Measurements from ENCODE around the gene DOCK8.

DOCK8 gene

GRCh38 chr9:237141-237857 is 22.6 kb downstream of the DOCK8 start:
- Histone ChIP-seq H2AFZ (ENCODE audit: low read depth, low read length) (no peak overlapping the region), H3K4me1 (ENCODE audit: insufficient read depth, low read length) (no peaks in the 10 kb centered on the region), H3K36me3 (ENCODE audit: insufficient read depth, low read length) (no peaks in the 10 kb centered on the region), H3K4me3 (ENCODE audit: low read length) (no peak overlapping the region), H3K9me3 (ENCODE audit: low read length) (no peaks in the 10 kb centered on the region), H3K27me3 (ENCODE audit: insufficient read depth, low read length) (peaks cover 3% of the 10 kb centered on the region)

GRCh38 chr9:237858-238345 is 23.2 kb downstream of the DOCK8 start:
- no peak overlapping the region for H3K4me3 ChIP-seq (ENCODE audit: low read length)
- peaks cover 3% of the 10 kb centered on the region for H3K27me3 ChIP-seq (ENCODE audit: insufficient read depth, low read length)
- no peak overlapping the region for H2AFZ ChIP-seq (ENCODE audit: low read depth, low read length)
- no peaks in the 10 kb centered on the region for H3K4me1 ChIP-seq (ENCODE audit: insufficient read depth, low read length)
- H3K36me3 ChIP-seq (ENCODE audit: insufficient read depth, low read length), result no peaks in the 10 kb centered on the region
- H3K9me3 ChIP-seq (ENCODE audit: low read length), result no peaks in the 10 kb centered on the region

GRCh38 chr9:242461-243080 is 27.9 kb downstream of the DOCK8 start:
- Histone ChIP-seq H3K4me3 (ENCODE audit: low read length) (no peak overlapping the region), H3K27me3 (ENCODE audit: insufficient read depth, low read length) (peaks cover 3% of the 10 kb centered on the region), H3K4me1 (ENCODE audit: insufficient read depth, low read length) (no peaks in the 10 kb centered on the region), H3K9me3 (ENCODE audit: low read length) (no peaks in the 10 kb centered on the region), H2AFZ (ENCODE audit: low read depth, low read length) (no peak overlapping the region), H3K36me3 (ENCODE audit: insufficient read depth, low read length) (no peaks in the 10 kb centered on the region)

DNA sequence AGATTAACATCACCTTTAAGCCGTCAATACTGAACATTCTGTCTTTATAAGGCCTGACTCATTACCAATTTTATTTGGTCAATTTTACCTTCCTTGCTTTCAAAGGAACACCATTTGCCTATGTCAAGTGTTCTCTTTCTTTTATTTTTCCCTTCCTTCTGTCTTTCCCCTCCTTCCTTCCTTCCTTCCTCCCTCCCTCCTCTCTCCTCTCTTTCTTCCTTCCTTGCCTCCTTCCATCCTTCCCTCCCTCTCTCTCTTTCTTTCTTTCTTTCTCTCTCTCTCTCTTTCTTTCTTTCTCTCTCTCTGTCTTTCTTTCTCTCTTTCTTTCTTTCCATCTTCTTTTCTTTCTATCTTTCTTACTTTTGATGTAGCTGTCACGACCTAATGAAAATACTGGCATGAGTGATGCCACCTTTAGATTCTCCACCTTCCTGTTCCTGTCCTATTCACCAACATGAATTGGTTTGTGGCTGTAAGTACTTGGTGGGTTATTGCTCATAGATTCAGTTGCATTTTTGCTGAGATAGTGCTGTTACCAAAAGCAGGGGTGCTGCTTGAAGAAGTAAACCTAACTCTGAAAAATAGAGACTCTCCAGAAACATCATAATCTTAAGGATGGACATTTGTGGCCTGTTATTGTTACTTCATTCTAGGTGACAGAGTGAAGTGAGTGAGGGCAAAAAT is 33.8 kb downstream of the DOCK8 start:
- H3K9me3 ChIP-seq (ENCODE audit: low read length), result no peaks in the 10 kb centered on the region
- no peaks in the 10 kb centered on the region for H3K36me3 ChIP-seq (ENCODE audit: insufficient read depth, low read length)
- no peak overlapping the region for H3K4me3 ChIP-seq (ENCODE audit: low read length)
- H2AFZ ChIP-seq (ENCODE audit: low read depth, low read length), result no peak overlapping the region
- H3K27me3 ChIP-seq (ENCODE audit: insufficient read depth, low read length), result no peaks in the 10 kb centered on the region
- no peaks in the 10 kb centered on the region for H3K4me1 ChIP-seq (ENCODE audit: insufficient read depth, low read length)

DNA sequence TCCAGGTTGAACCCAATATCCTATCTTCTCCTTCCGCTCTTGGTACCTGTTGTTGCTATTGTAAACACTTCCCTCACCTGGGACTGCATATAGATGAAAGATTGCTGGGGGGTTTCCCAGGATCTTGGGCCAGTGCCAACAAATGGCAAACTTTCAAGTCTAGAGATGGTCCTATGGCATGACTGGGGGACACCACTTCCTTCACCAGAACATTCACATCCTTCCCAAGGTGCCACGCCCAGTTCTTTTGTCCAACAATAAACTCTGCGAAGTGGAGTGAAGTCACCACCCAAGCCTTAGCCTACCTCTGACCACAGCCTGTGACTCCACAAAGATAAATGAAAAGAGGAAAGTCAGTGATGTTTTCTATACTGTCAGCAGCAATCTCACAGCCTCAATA is 34.4 kb downstream of the DOCK8 start:
- H3K4me3 ChIP-seq (ENCODE audit: low read length), result no peak overlapping the region
- H2AFZ ChIP-seq (ENCODE audit: low read depth, low read length), result no peak overlapping the region
- no peaks in the 10 kb centered on the region for H3K36me3 ChIP-seq (ENCODE audit: insufficient read depth, low read length)
- H3K27me3 ChIP-seq (ENCODE audit: insufficient read depth, low read length), result no peaks in the 10 kb centered on the region
- H3K9me3 ChIP-seq (ENCODE audit: low read length), result no peaks in the 10 kb centered on the region
- no peaks in the 10 kb centered on the region for H3K4me1 ChIP-seq (ENCODE audit: insufficient read depth, low read length)

DNA sequence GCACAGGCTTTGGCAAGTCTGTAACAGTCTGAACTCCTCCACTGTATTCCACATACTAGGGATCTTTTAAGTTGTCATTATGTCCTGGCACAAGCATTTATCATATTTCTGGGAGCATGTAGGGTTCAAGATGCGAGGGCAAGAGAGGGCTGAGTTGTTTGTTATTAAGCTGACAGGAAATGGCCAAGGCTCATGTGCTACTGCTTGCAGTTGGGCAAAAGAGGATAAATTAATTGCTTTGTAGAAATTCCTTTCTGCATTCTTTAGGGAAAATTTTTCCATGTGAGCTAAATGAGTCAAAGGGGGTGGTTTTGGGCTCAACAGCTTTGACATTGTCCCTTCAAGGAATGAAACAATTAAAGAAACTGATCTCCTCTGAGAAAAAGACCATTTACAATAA is 35.4 kb downstream of the DOCK8 start:
- Histone ChIP-seq H3K36me3 (ENCODE audit: insufficient read depth, low read length) (no peaks in the 10 kb centered on the region), H3K4me1 (ENCODE audit: insufficient read depth, low read length) (no peaks in the 10 kb centered on the region), H3K9me3 (ENCODE audit: low read length) (no peaks in the 10 kb centered on the region)

GRCh38 chr9:250625-251024 is 36.0 kb downstream of the DOCK8 start:
- H3K27me3 ChIP-seq (ENCODE audit: insufficient read depth, low read length), result no peaks in the 10 kb centered on the region
- H3K4me3 ChIP-seq (ENCODE audit: low read length), result no peak overlapping the region
- H3K4me1 ChIP-seq (ENCODE audit: insufficient read depth, low read length), result no peaks in the 10 kb centered on the region
- no peaks in the 10 kb centered on the region for H3K36me3 ChIP-seq (ENCODE audit: insufficient read depth, low read length)
- H3K9me3 ChIP-seq (ENCODE audit: low read length), result no peaks in the 10 kb centered on the region
- no peak overlapping the region for H2AFZ ChIP-seq (ENCODE audit: low read depth, low read length)

More for the DNA sequence above, 35.4 kb downstream of the DOCK8 start:
- no peaks in the 10 kb centered on the region for H3K27me3 ChIP-seq (ENCODE audit: insufficient read depth, low read length)
- H2AFZ ChIP-seq (ENCODE audit: low read depth, low read length), result no peak overlapping the region
- H3K4me3 ChIP-seq (ENCODE audit: low read length), result no peak overlapping the region

DNA sequence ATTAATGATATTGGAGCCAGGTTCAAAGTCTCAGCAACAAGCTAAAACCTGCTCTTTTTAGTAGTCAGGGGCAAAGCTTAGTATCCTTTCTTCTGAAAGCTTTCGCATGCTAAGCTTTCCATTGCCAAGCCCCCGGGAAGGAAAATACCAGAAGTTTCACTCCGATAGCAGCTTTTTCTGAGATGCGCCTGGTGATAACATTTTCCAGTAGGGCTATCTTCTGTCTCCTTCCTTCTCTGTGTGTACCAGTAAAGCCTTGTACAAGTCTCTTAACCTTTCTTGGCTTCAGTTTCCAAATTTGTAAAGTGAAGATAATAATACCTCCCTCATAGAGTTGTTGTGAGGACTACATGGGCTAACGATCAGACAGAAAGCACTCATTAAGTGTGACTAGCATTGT is 36.7 kb downstream of the DOCK8 start:
- H2AFZ ChIP-seq (ENCODE audit: low read depth, low read length), result no peak overlapping the region

GRCh38 chr9:253539-253938 is 38.9 kb downstream of the DOCK8 start:
- Histone ChIP-seq H3K27me3 (ENCODE audit: insufficient read depth, low read length) (peaks cover 2% of the 10 kb centered on the region), H3K4me3 (ENCODE audit: low read length) (no peak overlapping the region), H3K4me1 (ENCODE audit: insufficient read depth, low read length) (no peaks in the 10 kb centered on the region), H3K36me3 (ENCODE audit: insufficient read depth, low read length) (no peaks in the 10 kb centered on the region), H2AFZ (ENCODE audit: low read depth, low read length) (no peak overlapping the region), H3K9me3 (ENCODE audit: low read length) (no peaks in the 10 kb centered on the region)

More for the DNA sequence above, 36.7 kb downstream of the DOCK8 start:
- no peaks in the 10 kb centered on the region for H3K4me1 ChIP-seq (ENCODE audit: insufficient read depth, low read length)
- no peaks in the 10 kb centered on the region for H3K9me3 ChIP-seq (ENCODE audit: low read length)
- H3K36me3 ChIP-seq (ENCODE audit: insufficient read depth, low read length), result no peaks in the 10 kb centered on the region
- H3K4me3 ChIP-seq (ENCODE audit: low read length), result no peak overlapping the region
- H3K27me3 ChIP-seq (ENCODE audit: insufficient read depth, low read length), result no peaks in the 10 kb centered on the region

DNA sequence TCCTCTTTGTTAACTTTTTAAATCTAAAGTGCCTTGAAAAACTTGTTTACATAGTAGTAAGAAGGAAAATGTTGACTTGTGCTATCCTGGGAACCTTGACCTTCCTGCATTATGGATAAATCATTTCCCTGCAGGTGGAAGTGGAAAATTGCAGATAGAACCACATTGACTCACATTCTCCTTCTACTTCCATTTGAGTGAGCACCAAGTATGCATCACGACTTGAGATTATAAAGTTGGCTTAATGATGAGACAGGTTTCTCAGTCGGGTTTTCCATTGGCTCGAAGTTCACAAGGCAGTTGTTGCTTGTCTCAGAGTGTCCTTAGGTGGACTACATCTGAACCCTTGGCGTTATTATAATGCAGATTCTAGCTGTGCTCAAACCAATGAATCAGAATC is 39.9 kb downstream of the DOCK8 start:
- peaks cover 2% of the 10 kb centered on the region for H3K27me3 ChIP-seq (ENCODE audit: insufficient read depth, low read length)

GRCh38 chr9:257957-258356 is 43.3 kb downstream of the DOCK8 start:
- H3K27me3 ChIP-seq (ENCODE audit: insufficient read depth, low read length), result peaks cover 2% of the 10 kb centered on the region
- no peaks in the 10 kb centered on the region for H3K4me1 ChIP-seq (ENCODE audit: insufficient read depth, low read length)
- H3K4me3 ChIP-seq (ENCODE audit: low read length), result no peak overlapping the region
- no peaks in the 10 kb centered on the region for H3K36me3 ChIP-seq (ENCODE audit: insufficient read depth, low read length)
- no peak overlapping the region for H2AFZ ChIP-seq (ENCODE audit: low read depth, low read length)
- H3K9me3 ChIP-seq (ENCODE audit: low read length), result no peaks in the 10 kb centered on the region

More for the DNA sequence above, 39.9 kb downstream of the DOCK8 start:
- Histone ChIP-seq H3K4me3 (ENCODE audit: low read length) (no peak overlapping the region), H3K36me3 (ENCODE audit: insufficient read depth, low read length) (no peaks in the 10 kb centered on the region), H2AFZ (ENCODE audit: low read depth, low read length) (no peak overlapping the region), H3K9me3 (ENCODE audit: low read length) (no peaks in the 10 kb centered on the region), H3K4me1 (ENCODE audit: insufficient read depth, low read length) (no peaks in the 10 kb centered on the region)

DNA sequence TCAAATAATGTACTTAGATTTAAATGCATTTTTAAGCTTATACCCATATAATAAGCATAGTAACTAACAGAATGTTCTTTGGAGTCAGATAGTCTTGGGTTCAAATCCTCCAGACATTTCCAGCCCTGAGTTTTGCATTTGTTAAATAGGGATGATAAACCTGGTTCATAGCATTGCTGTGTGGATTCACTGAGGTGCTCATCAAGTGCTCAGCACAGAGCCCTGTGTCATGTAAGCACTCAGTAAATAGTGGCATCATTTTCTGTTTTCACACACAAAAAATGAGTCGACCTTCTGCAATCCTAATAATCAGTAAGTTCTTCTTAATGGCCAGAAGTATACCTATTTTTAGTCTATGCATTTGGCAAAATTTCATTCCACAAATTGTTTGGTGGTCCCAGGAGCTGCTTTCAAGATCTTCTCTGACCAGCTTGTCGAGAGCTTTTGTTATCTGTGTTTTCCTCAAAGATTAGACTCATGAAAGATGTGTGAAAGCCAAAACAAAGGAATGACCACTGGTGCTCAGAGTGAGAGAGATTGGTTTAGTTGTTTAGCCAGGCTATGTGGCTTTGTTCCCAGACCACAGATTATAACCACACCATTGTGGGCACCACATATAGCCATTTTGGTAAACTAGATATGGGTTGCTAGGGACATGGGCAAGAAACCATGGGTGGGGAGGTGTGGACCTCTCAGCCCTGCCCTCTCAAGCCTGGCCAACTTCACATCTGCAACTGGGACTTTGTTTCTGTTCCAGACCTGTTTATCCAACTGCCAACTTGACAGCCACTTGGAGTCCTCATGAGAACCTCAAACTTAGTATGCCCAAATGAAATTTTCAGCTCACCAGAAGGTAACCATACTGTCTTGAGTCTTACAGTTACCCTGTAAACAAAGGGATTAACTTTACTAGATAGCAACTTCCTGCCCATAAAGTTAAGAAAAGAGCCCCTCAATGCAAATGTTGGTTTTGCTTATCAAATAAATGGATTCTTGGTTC is 45.0 kb downstream of the DOCK8 start:
- Histone ChIP-seq H3K27me3 (ENCODE audit: insufficient read depth, low read length) (peaks cover 2% of the 10 kb centered on the region), H2AFZ (ENCODE audit: low read depth, low read length) (no peak overlapping the region), H3K4me3 (ENCODE audit: low read length) (no peak overlapping the region), H3K36me3 (ENCODE audit: insufficient read depth, low read length) (no peaks in the 10 kb centered on the region), H3K9me3 (ENCODE audit: low read length) (no peaks in the 10 kb centered on the region), H3K4me1 (ENCODE audit: insufficient read depth, low read length) (no peaks in the 10 kb centered on the region)

All from neuron (in vitro differentiated cells).